ENCODE results near the gene ANKRD55. TPM values are rescaled to one million over a fixed set of nuclear protein-coding genes. Genes with fewer than 3 reads are reported as not detected.

ANKRD55 gene
- total and polyA plus RNA-seq, 4 donors: 0.37 to 1.9 (median 1.4) TPM

- no peak for TF ChIP-seq ZBTB33 (IDR thresholded peaks at IDR 0.05)
- no peak for TF ChIP-seq EGR1 (IDR thresholded peaks at IDR 0.05; ENCODE audit: low read depth in 2 of 2)
- TF ChIP-seq FOXA2 (IDR thresholded peaks at IDR 0.05): no peak
Observed at GRCh38 chr5:56116599-56117141, 116.5 kb downstream of the ANKRD55 start (continued).

- H3K27ac ChIP-seq (ENCODE audit: low read depth in 1 of 2, low read length in 2 of 2): no peak overlapping the region
- no peak for TF ChIP-seq TAF1 (conservative IDR thresholded peaks at IDR 0.05)
- H3K4me1 ChIP-seq (ENCODE audit: control insufficient read depth in 4 of 4, insufficient read depth in 4 of 4, low read length in 3 of 4): peaks cover 0 to 4% (median 1%) of the 10 kb centered on the region in 4 donors
- no peaks in the 10 kb centered on the region for H3K27me3 ChIP-seq (ENCODE audit: control insufficient read depth in 4 of 4, insufficient read depth in 4 of 4, low read length in 3 of 4)
- H3K9ac ChIP-seq (ENCODE audit: low read depth in 1 of 2, low read length in 2 of 2): no peak overlapping the region
- no peaks in the 10 kb centered on the region for H3K36me3 ChIP-seq (ENCODE audit: control insufficient read depth in 4 of 4, insufficient read depth in 3 of 4, low read depth in 1 of 4, low read length in 3 of 4)
- no peak for DNase-seq (ENCODE audit: low spot score)
- no peaks in the 10 kb centered on the region for H3K9me3 ChIP-seq (ENCODE audit: control insufficient read depth in 4 of 4, low read length in 3 of 4)
- no peak overlapping the region for H3K4me3 ChIP-seq (ENCODE audit: low read depth in 1 of 3, low read length in 3 of 3)
- 90% methylated on average over 4 of the region's 4 CpGs for WGBS
Observed at GRCh38 chr5:56115589-56115988, 117.5 kb downstream of the ANKRD55 start.

GRCh38 chr5:56112526-56113121 lies 120.5 kb downstream of the ANKRD55 start:
- no peak for TF ChIP-seq HNF4A (conservative IDR thresholded peaks at IDR 0.05)
- no peak for TF ChIP-seq MAX (IDR thresholded peaks at IDR 0.05)
- TF ChIP-seq RXRA (IDR thresholded peaks at IDR 0.05): no peak
- H3K9me3 ChIP-seq (ENCODE audit: control insufficient read depth in 4 of 4, low read length in 3 of 4): no peaks in the 10 kb centered on the region
- no peak overlapping the region for H3K9ac ChIP-seq (ENCODE audit: low read depth in 1 of 2, low read length in 2 of 2)
- WGBS: 82% methylated on average over 11 of the region's 11 CpGs
- H3K36me3 ChIP-seq (ENCODE audit: control insufficient read depth in 4 of 4, insufficient read depth in 3 of 4, low read depth in 1 of 4, low read length in 3 of 4): no peaks in the 10 kb centered on the region
- H3K4me1 ChIP-seq (ENCODE audit: control insufficient read depth in 4 of 4, insufficient read depth in 4 of 4, low read length in 3 of 4): peaks cover 0 to 4% (median 1%) of the 10 kb centered on the region in 4 donors
- H3K27ac ChIP-seq (ENCODE audit: low read depth in 1 of 2, low read length in 2 of 2): no peak overlapping the region
- DNase-seq (ENCODE audit: low spot score): no peak
- H3K4me3 ChIP-seq (ENCODE audit: low read depth in 1 of 3, low read length in 3 of 3): no peak overlapping the region
- H3K27me3 ChIP-seq (ENCODE audit: control insufficient read depth in 4 of 4, insufficient read depth in 4 of 4, low read length in 3 of 4): no peaks in the 10 kb centered on the region

GRCh38 chr5:56111404-56111781 lies 121.7 kb downstream of the ANKRD55 start:
- Histone ChIP-seq H3K9me3 (ENCODE audit: control insufficient read depth in 4 of 4, low read length in 3 of 4) (no peaks in the 10 kb centered on the region), H3K4me3 (ENCODE audit: low read depth in 1 of 3, low read length in 3 of 3) (no peak overlapping the region), H3K27ac (ENCODE audit: low read depth in 1 of 2, low read length in 2 of 2) (no peak overlapping the region), H3K9ac (ENCODE audit: low read depth in 1 of 2, low read length in 2 of 2) (no peak overlapping the region), H3K36me3 (ENCODE audit: control insufficient read depth in 4 of 4, insufficient read depth in 3 of 4, low read depth in 1 of 4, low read length in 3 of 4) (no peaks in the 10 kb centered on the region), H3K27me3 (ENCODE audit: control insufficient read depth in 4 of 4, insufficient read depth in 4 of 4, low read length in 3 of 4) (no peaks in the 10 kb centered on the region), H3K4me1 (ENCODE audit: control insufficient read depth in 4 of 4, insufficient read depth in 4 of 4, low read length in 3 of 4) (peaks cover 0 to under 1% (median 0%) of the 10 kb centered on the region in 4 donors)
- no peak for DNase-seq (ENCODE audit: low spot score)
- no peak for TF ChIP-seq RAD21 (IDR thresholded peaks at IDR 0.05)
- TF ChIP-seq HNF4A (conservative IDR thresholded peaks at IDR 0.05): no peak
- TF ChIP-seq HNF4G (IDR thresholded peaks at IDR 0.05): no peak
- no peak for TF ChIP-seq FOXA1 (IDR thresholded peaks at IDR 0.05)
- no peak for TF ChIP-seq NR2F2 (IDR thresholded peaks at IDR 0.05)
- TF ChIP-seq JUND (IDR thresholded peaks at IDR 0.05): no peak
- no peak for TF ChIP-seq ZBTB33 (IDR thresholded peaks at IDR 0.05)
- TF ChIP-seq YY1 (IDR thresholded peaks at IDR 0.05): no peak
- no peak for TF ChIP-seq CTCF (IDR thresholded peaks at IDR 0.05; ENCODE audit: low read depth, low read length, missing input control)
- WGBS: 86% methylated on average over 9 of the region's 9 CpGs
